ENCODE results near the gene CACNA1F.

DNA sequence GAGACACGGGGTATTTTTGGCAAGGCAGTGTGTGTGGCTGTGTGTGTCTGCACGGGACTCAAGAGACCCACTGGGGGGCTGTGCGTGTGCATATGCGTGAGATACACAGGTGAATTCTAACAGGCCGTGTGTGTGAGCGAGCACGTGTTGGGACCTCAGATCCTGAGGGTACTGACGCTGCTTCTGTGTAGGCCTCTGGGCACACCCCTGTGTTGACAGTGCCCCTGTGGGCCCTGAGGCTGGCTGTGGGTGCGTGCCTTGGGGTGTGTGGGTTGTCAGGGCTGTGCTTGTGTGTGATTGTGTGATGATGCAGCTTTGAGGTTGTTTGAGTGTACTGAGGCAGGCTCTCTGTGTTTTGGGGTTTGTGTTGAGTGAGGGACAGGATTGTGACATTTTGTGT is 17.4 kb upstream of the CACNA1F start:
- TF ChIP-seq, protein P1, sequence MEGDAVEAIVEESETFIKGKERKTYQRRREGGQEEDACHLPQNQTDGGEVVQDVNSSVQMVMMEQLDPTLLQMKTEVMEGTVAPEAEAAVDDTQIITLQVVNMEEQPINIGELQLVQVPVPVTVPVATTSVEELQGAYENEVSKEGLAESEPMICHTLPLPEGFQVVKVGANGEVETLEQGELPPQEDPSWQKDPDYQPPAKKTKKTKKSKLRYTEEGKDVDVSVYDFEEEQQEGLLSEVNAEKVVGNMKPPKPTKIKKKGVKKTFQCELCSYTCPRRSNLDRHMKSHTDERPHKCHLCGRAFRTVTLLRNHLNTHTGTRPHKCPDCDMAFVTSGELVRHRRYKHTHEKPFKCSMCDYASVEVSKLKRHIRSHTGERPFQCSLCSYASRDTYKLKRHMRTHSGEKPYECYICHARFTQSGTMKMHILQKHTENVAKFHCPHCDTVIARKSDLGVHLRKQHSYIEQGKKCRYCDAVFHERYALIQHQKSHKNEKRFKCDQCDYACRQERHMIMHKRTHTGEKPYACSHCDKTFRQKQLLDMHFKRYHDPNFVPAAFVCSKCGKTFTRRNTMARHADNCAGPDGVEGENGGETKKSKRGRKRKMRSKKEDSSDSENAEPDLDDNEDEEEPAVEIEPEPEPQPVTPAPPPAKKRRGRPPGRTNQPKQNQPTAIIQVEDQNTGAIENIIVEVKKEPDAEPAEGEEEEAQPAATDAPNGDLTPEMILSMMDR (IDR thresholded peaks at IDR 0.05; ENCODE audit: insufficient read depth, low read length), result no peak
- TF ChIP-seq REST (IDR thresholded peaks at IDR 0.05; ENCODE audit: insufficient replicate concordance, low read depth) (no peak), GABPA (IDR thresholded peaks at IDR 0.05; ENCODE audit: low read depth) (no peak), POLR2AphosphoS5 (IDR thresholded peaks at IDR 0.05; ENCODE audit: low read depth) (no peak), SPI1 (IDR thresholded peaks at IDR 0.05; ENCODE audit: borderline replicate concordance, low read depth) (no peak)

All from HL-60 (cell line).